GM12878 (cell line): Measurements from ENCODE around the gene PTPN22. TPM values are rescaled to one million over a fixed set of nuclear protein-coding genes. Genes with fewer than 3 reads are reported as not detected.
A peak's percentile ranks its signal among the peaks of the same experiment; 100 is the strongest.

Experiments
- ATAC-seq: fragments of 200-7000 bp; cut with Tn5 transposase; 3 replicates; pipeline ENCODE4 v1.9.1; 2020; ENCODE audit warnings: mild to moderate bottlenecking, moderate library complexity
- BruUV-seq: library from RNA; stranded (reverse); fragments of 400-500 nt; replicated peaks from 2 replicates; lab custom pipeline; 2021; lab: Mats Ljungman, UMichigan
- CTCF ChIA-PET: fragments of 300-600 bp; sonication (Branson Sonifier 250); formaldehyde crosslinking; extraction: SDS; loops from one replicate; lab custom pipeline; 2021; ENCODE audit warnings: inconsistent platforms; lab: Yijun Ruan, JAX
- POLR2A ChIA-PET: fragments of 350-600 bp; formaldehyde crosslinking; extraction: SDS; loops from one replicate; lab custom pipeline; 2021; ENCODE audit warnings: inconsistent platforms; lab: Charles Lee
- RAD21 ChIA-PET: fragments of 300-600 bp; sonication (Branson Sonifier 250); formaldehyde crosslinking; loops from one replicate; lab custom pipeline; 2023; ENCODE audit warnings: antibody characterized with exemption; ENCODE audit not compliant: unreplicated experiment; lab: Charles Lee
- SMC1A ChIA-PET: fragments of 300-600 bp; sonication (Branson Sonifier 250); formaldehyde crosslinking; loops from one replicate; lab custom pipeline; 2023; ENCODE audit not compliant: unreplicated experiment, uncharacterized antibody; lab: Charles Lee
- DNase-seq: peaks from one replicate; pipeline ENCODE4 v3.0.0-alpha.2; 2011; ENCODE audit warnings: low read depth, low spot score
- FAIRE-seq: peaks from 3 replicates; lab custom pipeline; 2011; peaks lifted over from hg19 to GRCh38; lab: Jason Lieb, UNC
- H2AFZ ChIP-seq: 2 replicates; pipeline ENCODE4 v1.6.0; 2011; ENCODE audit warnings: low read depth, low read length, control low read depth; ENCODE audit not compliant: control insufficient read depth
- H3K27ac ChIP-seq: 2 replicates; pipeline ENCODE4 v1.5.1; 2011; ENCODE audit warnings: control low read depth; ENCODE audit not compliant: control insufficient read depth, insufficient read depth
- H3K27me3 ChIP-seq, 2 experiments: replicated peaks in 1 of 2; 2 replicates each; pipeline versions ENCODE4 v1.6.0 to v1.6.1; 2011; ENCODE audit warnings: low read length in 1 of 2; ENCODE audit not compliant: control insufficient read depth in 2 of 2, insufficient read depth in 2 of 2
- H3K36me3 ChIP-seq, 2 experiments: 2 replicates each; pipeline ENCODE4 v1.5.1; 2011; ENCODE audit warnings: low read length in 1 of 2; ENCODE audit not compliant: control insufficient read depth in 2 of 2, insufficient read depth in 2 of 2
- H3K4me1 ChIP-seq: 2 replicates; pipeline ENCODE4 v1.6.1; 2011; ENCODE audit warnings: mild to moderate bottlenecking, low read length, moderate library complexity, mixed read lengths; ENCODE audit not compliant: control insufficient read depth, insufficient read depth
- H3K4me2 ChIP-seq: 2 replicates; pipeline ENCODE4 v1.6.0; 2011; ENCODE audit warnings: control low read depth; ENCODE audit not compliant: control insufficient read depth, insufficient read depth
- H3K4me3 ChIP-seq: fragments of 200-600 bp; sonication (generic); 2 replicates; pipeline ENCODE4 v1.5.1; 2016
- H3K79me2 ChIP-seq: 2 replicates; pipeline ENCODE4 v1.6.0; 2011; ENCODE audit warnings: low read length; ENCODE audit not compliant: control insufficient read depth, insufficient read depth
- H3K9ac ChIP-seq: 2 replicates; pipeline ENCODE4 v1.8.0; 2011; ENCODE audit warnings: low read length, control low read depth, mixed read lengths; ENCODE audit not compliant: control insufficient read depth, insufficient read depth
- H3K9me3 ChIP-seq: replicated peaks from 3 replicates; pipeline ENCODE4 v1.5.1; 2011; ENCODE audit warnings: mild to moderate bottlenecking, low read length; ENCODE audit not compliant: control insufficient read depth, insufficient read depth
- H4K20me1 ChIP-seq: 2 replicates; pipeline ENCODE4 v1.6.0; 2011; ENCODE audit not compliant: control insufficient read depth, insufficient read depth
- PAX5 ChIP-seq: IDR thresholded peaks from 2 replicates; pipeline ENCODE4 v1.6.1; 2011; ENCODE audit warnings: low read depth, low read length, borderline replicate concordance
- ZBTB11 ChIP-seq: fragments of 450-650 bp; formaldehyde crosslinking; IDR thresholded peaks from 2 replicates; pipeline ENCODE4 v1.5.0; 2022; ENCODE audit warnings: mild to moderate bottlenecking, missing genetic modification characterization
- WGBS: methylation state at CpG from one replicate; pipeline ENCODE4 v1.1.6; 2016; ENCODE audit warnings: low lambda C conversion rate; ENCODE audit not compliant: insufficient replicate concordance, insufficient coverage; ENCODE audit errors: missing lambda C conversion rate; 5-methylcytosine and 5-hydroxymethylcytosine counted together
- in situ Hi-C: fragments of 300-500 bp; cut with MboI; formaldehyde crosslinking; loops from 9 replicates; pipeline ENCODE4 v1.14.3; 2018; ENCODE audit warnings: mixed read lengths
- intact Hi-C: fragments of 100-400 bp; cut with micrococcal nuclease; formaldehyde crosslinking; loops from one replicate; pipeline ENCODE4 v1.14.2; 2022; ENCODE audit not compliant: unreplicated experiment
- polyA plus RNA-seq, 11 experiments: library from polyadenylated mRNA; depleted of rRNA in 4 of 11; unstranded in 6 of 11; stranded (reverse) in 5 of 11; fragments of >200 nt; fragmentation: Nextera tagmentation in 4 of 11; fragmentation: Illumina TruSeq in 1 of 11; extraction: Ambion mirVana in 4 of 11; extraction: Trizol in 1 of 11; gene quantifications; 1 replicate in 1 of 11; 2 replicates in 10 of 11; pipeline versions ENCODE4 v1.2.1 to v1.2.3, GENCODE V29; 2011 to 2016; ENCODE audit warnings: inconsistent platforms in 2 of 11, missing spikeins in 2 of 11, low read depth in 1 of 11
- total RNA-seq, 4 experiments: library from RNA; depleted of rRNA in 3 of 4; stranded (reverse); fragments of >200 nt in 3 of 4; fragmentation: Illumina TruSeq in 1 of 4; extraction: Trizol in 1 of 4; gene quantifications; 2 replicates each; pipeline versions ENCODE4 v1.2.1 to v1.2.3, GENCODE V29; 2013 to 2021

PTPN22 gene
- total and polyA plus RNA-seq, 10 of the 15 experiments (the other 5 are each of a cell fraction or from before 2014, with no cell fraction given) = 22.8 to 65.1 (median 44.9) TPM

GRCh38 chr1:113830039-113830438, 41.5 kb downstream of the PTPN22 start:
- H3K4me1 ChIP-seq = no peaks in the 10 kb centered on the region
- ChIA-PET RAD21 (interaction anchor here (0.5 kb wide), 1 partner anchor 119 kb away, joined by 3 read pairs; no protein-coding TSS in a partner anchor), SMC1A (interaction anchor here (0.7 kb wide), 1 partner anchor 24 kb away, joined by 3 read pairs; no protein-coding TSS in a partner anchor), POLR2A (interaction anchor here (0.5 kb wide), 1 partner anchor 80 kb away, joined by 4 read pairs; no protein-coding TSS in a partner anchor), CTCF (interaction anchor here (0.7 kb wide), 1 partner anchor 119 kb away, joined by 3 read pairs; no protein-coding TSS in a partner anchor)
- no peak for ATAC-seq
- FAIRE-seq = peak; percentile 7
- in situ Hi-C loops (loop anchor here (5.0 to 10.0 kb wide), 2 partner anchors 97 to 445 kb away; partner anchors contain the start of gene HIPK1), intact Hi-C loops (loop anchor here (10.0 kb wide), 1 partner anchor 455 kb away; no protein-coding TSS in a partner anchor)
- H3K9ac ChIP-seq = no peak overlapping the region
- H3K4me2 ChIP-seq = no peak overlapping the region
- WGBS = 92% methylated on average over 3 of the region's 3 CpGs
- no peak overlapping the region for H3K4me3 ChIP-seq
- no peak overlapping the region for H2AFZ ChIP-seq
- no peaks in the 10 kb centered on the region for H3K9me3 ChIP-seq
- H3K36me3 ChIP-seq = peaks cover 0 to 26% of the 10 kb centered on the region in 2 experiments; a peak in 2 of 4 replicates
- no peaks in the 10 kb centered on the region for H3K79me2 ChIP-seq
- no peaks in the 10 kb centered on the region for H3K27me3 ChIP-seq
- no TSS peak for BruUV-seq
- H4K20me1 ChIP-seq = no peaks in the 10 kb centered on the region
- TF ChIP-seq PAX5 = no peak
- TF ChIP-seq ZBTB11 (CRISPR knock-in tag) = no peak
- no peak for DNase-seq
- no peak overlapping the region for H3K27ac ChIP-seq
